RWPE1 (cell line): Measurements from ENCODE around the gene RPS6KA1.

ENCODE experiments used
- CTCF ChIA-PET: fragments of 350-600 bp; sonication (Branson Sonifier 250); formaldehyde crosslinking; extraction: SDS; loops from one replicate; lab custom pipeline; 2021; lab: Yijun Ruan, JAX
- POLR2A ChIA-PET: fragments of 400-600 bp; formaldehyde crosslinking; extraction: SDS; loops from one replicate; lab custom pipeline; 2020; ENCODE audit warnings: antibody characterized with exemption; ENCODE audit not compliant: low non-redundant PET; lab: Yijun Ruan, JAX
- DNase-seq: peaks from one replicate; pipeline ENCODE4 v3.0.0; 2012; ENCODE audit warnings: low spot score
- H3K27ac ChIP-seq: fragments of 450-650 bp; 2 replicates; pipeline ENCODE4 v1.5.1; 2017
- CTCF ChIP-seq: fragments of 450-650 bp; conservative IDR thresholded peaks from 2 replicates; pipeline ENCODE4 v1.5.1; 2017; ENCODE audit warnings: low read depth, mild to moderate bottlenecking

Gene RPS6KA1

GRCh38 chr1:26529405-26529654 lies 231 bp upstream of the RPS6KA1 start:
- peak overlapping the region; percentile 98 for H3K27ac ChIP-seq
- no peak for DNase-seq
- POLR2A ChIA-PET: interaction anchor here (1.3 to 3.4 kb wide), 2 partner anchors 26 to 28 kb away, joined by 3 to 23 read pairs; no protein-coding TSS in a partner anchor
- no peak for TF ChIP-seq CTCF
- CTCF ChIA-PET: interaction anchor here (0.6 to 3.6 kb wide), 2 partner anchors 29 to 1030 kb away, joined by 4 to 26 read pairs; no protein-coding TSS in a partner anchor

DNA sequence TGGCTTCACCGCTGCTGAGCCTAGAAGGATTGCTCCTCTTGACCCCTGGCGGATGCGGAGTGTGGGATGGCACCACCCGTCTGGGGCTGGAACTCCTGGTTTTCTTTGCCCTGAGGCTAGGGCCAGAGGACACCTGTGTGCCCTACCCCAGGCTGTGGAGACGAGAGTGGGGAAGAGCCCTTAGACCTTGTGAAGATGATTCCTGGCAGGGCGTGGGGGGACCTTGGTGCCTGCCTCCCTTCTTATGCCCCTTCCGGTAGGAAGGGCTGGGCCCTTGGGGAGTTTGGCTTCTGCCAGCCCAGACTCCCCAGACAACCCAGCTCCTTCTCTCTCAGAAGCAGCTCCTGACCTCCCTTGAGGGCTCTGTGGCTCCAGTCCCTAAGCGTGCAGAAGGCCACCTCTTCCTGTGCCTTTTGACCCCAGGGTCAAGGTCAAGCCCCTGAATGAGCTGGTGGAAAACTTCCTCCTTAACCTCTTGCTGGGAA lies 891 bp downstream of the RPS6KA1 start:
- TF ChIP-seq CTCF: no peak
- peak overlapping the region; percentile 98 for H3K27ac ChIP-seq
- ChIA-PET CTCF (interaction anchor here (0.6 to 3.6 kb wide), 5 partner anchors 11 to 255 kb away, joined by 3 to 26 read pairs (median 4); no protein-coding TSS in a partner anchor), POLR2A (interaction anchor here (1.3 to 3.4 kb wide), 2 partner anchors 27 to 30 kb away, joined by 3 to 23 read pairs; no protein-coding TSS in a partner anchor)
- peak; percentile 38 for DNase-seq

GRCh38 chr1:26530895-26531598 lies 1.5 kb downstream of the RPS6KA1 start:
- POLR2A ChIA-PET: interaction anchor here (0.6 to 3.4 kb wide), 2 partner anchors 30 to 823 kb away, joined by 3 to 23 read pairs; no protein-coding TSS in a partner anchor
- TF ChIP-seq CTCF: peak; percentile 81
- peak overlapping the region; percentile 98 for H3K27ac ChIP-seq
- DNase-seq: peak; percentile 98
- CTCF ChIA-PET: interaction anchor here (0.5 to 3.6 kb wide), 10 partner anchors 11 to 255 kb away, joined by 3 to 26 read pairs (median 3); no protein-coding TSS in a partner anchor

DNA sequence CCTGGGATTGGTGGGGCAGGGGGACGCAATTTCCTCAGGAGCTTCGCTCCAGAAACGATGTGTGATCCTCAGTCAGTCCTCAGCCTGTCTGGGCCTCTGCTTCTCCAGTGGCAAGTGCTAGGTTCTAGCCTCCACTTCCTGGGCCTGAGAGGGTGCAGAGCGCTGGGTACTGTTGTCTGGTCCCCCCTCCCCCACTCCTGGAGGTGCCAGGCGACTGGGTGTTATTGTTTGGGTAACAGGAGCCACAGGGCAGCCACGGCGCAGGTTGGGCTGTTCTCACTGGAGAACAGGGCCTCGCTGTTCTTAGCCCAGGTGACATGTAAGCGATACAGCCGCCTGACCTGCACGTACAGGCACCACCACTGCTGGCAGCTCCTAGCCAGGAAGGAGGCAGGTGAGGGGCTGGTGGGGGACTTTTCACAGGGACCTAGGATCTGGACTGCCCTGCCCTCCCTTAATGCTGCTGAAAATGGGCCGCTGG lies 2.1 kb downstream of the RPS6KA1 start:
- CTCF ChIA-PET: interaction anchor here (0.5 to 2.7 kb wide), 8 partner anchors 10 to 191 kb away, joined by 3 to 15 read pairs (median 3); no protein-coding TSS in a partner anchor
- peak; percentile 49 for DNase-seq
- no peak for TF ChIP-seq CTCF
- peak overlapping the region; percentile 98 for H3K27ac ChIP-seq
- POLR2A ChIA-PET: interaction anchor here (0.6 to 3.4 kb wide), 2 partner anchors 31 to 823 kb away, joined by 3 to 23 read pairs; no protein-coding TSS in a partner anchor

DNA sequence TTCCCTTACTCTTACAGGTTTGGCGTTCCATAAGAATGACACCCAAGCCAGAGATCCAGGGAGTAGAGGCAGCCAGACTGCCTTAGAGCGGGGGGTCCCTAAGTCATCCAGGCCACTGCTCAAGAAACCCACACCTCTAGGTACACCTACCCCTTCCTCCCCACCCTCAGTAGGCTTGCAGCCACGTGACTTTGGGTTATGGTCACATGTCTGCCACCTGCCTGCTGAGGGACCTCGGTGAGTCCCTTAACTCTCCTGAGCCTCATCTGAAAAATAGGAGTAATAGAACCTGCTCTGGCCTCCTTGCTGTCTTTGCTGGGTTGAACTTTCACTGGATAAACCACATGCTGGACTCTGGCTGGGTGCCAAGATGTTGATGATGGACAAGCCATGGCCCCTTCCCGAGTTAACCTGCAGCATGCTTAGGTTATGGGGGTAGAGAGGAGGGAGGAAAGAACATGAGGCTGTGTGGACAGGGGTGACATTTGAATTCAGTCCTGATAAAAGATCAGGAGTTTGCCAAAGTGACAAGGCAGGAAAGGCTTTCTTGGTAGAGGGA lies 4.5 kb downstream of the RPS6KA1 start:
- ChIA-PET CTCF (no interaction called here), POLR2A (no interaction called here)
- TF ChIP-seq CTCF: no peak
- peak overlapping the region; percentile 98 for H3K27ac ChIP-seq
- no peak for DNase-seq

DNA sequence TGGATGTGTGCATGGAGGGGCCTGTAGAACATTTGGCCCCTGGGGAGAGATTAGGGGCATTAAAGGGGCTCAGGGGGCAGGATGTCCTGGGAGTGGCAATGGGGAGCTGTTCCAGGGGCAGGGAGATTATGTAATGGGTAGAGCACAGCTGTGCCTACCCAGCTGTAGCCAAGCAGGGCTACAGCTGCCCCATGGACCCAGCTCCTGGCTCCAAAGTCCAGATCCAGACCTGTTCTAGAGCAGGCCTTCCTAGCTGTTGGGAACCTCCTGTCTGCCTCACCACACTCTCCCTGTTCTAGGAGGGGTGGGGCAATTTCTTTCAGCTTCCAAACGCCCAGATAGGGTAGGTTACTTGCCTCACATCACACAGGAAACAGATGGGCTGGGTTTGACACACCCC lies 5.6 kb downstream of the RPS6KA1 start:
- H3K27ac ChIP-seq: peak overlapping the region; percentile 46
- no peak for TF ChIP-seq CTCF
- ChIA-PET CTCF (interaction anchor here (0.6 to 2.5 kb wide), 2 partner anchors 35 to 509 kb away, joined by 3 to 10 read pairs; no protein-coding TSS in a partner anchor), POLR2A (no interaction called here)
- DNase-seq: no peak
